Fibroblast of peridontal ligament (primary cell): Measurements from ENCODE around the gene CBFA2T3.

ENCODE experiments used
- DNase-seq: peaks from one replicate; pipeline ENCODE4 v3.0.0-alpha.2; 2010; ENCODE audit errors: extremely low read depth

CBFA2T3 gene

GRCh38 chr16:88857728-88858339, 119.2 kb downstream of the CBFA2T3 start:
- peak; percentile 72 for DNase-seq

- peak; percentile 90 for DNase-seq
These were observed 119.9 kb downstream of the CBFA2T3 start, which contains the start of the genes GALNS and TRAPPC2L for GRCh38 chr16:88856828-88857727. Gene GALNS, minus strand, starts transcription at chr16:88856947. Its CDS starts 70 bp downstream, at chr16:88856877. Gene TRAPPC2L, plus strand, starts transcription at chr16:88857127. Its CDS starts 24 bp downstream, at chr16:88857151.

GRCh38 chr16:88856122-88856827, 120.7 kb downstream of the CBFA2T3 start:
- DNase-seq = no peak

- DNase-seq = no peak
These were observed 121.3 kb downstream of the CBFA2T3 start for GRCh38 chr16:88855736-88856121.

- DNase-seq = no peak
These were observed 121.8 kb downstream of the CBFA2T3 start for GRCh38 chr16:88855176-88855575.

- no peak for DNase-seq
These were observed 122.5 kb downstream of the CBFA2T3 start for GRCh38 chr16:88854306-88855111.

- DNase-seq = no peak
These were observed 123.6 kb downstream of the CBFA2T3 start for GRCh38 chr16:88853325-88853941.

GRCh38 chr16:88851616-88852015, 125.4 kb downstream of the CBFA2T3 start:
- no peak for DNase-seq

- DNase-seq = no peak
These were observed 126.3 kb downstream of the CBFA2T3 start for GRCh38 chr16:88850531-88851199.

GRCh38 chr16:88848557-88848956, 128.4 kb downstream of the CBFA2T3 start:
- no peak for DNase-seq

- no peak for DNase-seq
These were observed 129.4 kb downstream of the CBFA2T3 start for GRCh38 chr16:88847654-88848053.

GRCh38 chr16:88846088-88846487, 130.9 kb downstream of the CBFA2T3 start:
- peak; percentile 26 for DNase-seq

GRCh38 chr16:88844419-88845036, 132.5 kb downstream of the CBFA2T3 start:
- no peak for DNase-seq

GRCh38 chr16:88843256-88843655, 133.8 kb downstream of the CBFA2T3 start:
- DNase-seq = no peak

- no peak for DNase-seq
These were observed 134.2 kb downstream of the CBFA2T3 start for GRCh38 chr16:88842806-88843205.

GRCh38 chr16:88842308-88842756, 134.7 kb downstream of the CBFA2T3 start:
- DNase-seq = no peak

GRCh38 chr16:88841521-88842307, 135.3 kb downstream of the CBFA2T3 start:
- DNase-seq = no peak

- DNase-seq = no peak
These were observed 136.3 kb downstream of the CBFA2T3 start for GRCh38 chr16:88840600-88841215.
